OCI-LY1 (cell line): ENCODE data around the gene ATM.

ENCODE experiments used
- H2AFZ ChIP-seq: fragments of 200-600 bp; sonication (generic), shearing (Covaris generic); 2 replicates; pipeline ENCODE4 v1.6.0; 2014; ENCODE audit warnings: antibody characterized with exemption, mild to moderate bottlenecking, low read length
- H3F3A ChIP-seq: fragments of 200-600 bp; sonication (generic), shearing (Covaris generic); 2 replicates; pipeline ENCODE4 v1.6.0; 2014; ENCODE audit warnings: mild to moderate bottlenecking, antibody characterized with exemption, low read length, moderate library complexity; ENCODE audit not compliant: insufficient read depth
- H3K27ac ChIP-seq: fragments of 200-600 bp; sonication (generic); 2 replicates; pipeline ENCODE4 v1.5.1; 2014; ENCODE audit warnings: low read length, mixed run types, mild to moderate bottlenecking, low read depth; ENCODE audit not compliant: poor library complexity, severe bottlenecking
- H3K27me3 ChIP-seq: fragments of 200-600 bp; sonication (generic); 2 replicates; pipeline ENCODE4 v1.6.0; 2014; ENCODE audit warnings: antibody characterized with exemption, mild to moderate bottlenecking, low read length, moderate library complexity; ENCODE audit not compliant: insufficient read depth
- H3K36me3 ChIP-seq: fragments of 200-600 bp; sonication (generic); 2 replicates; pipeline ENCODE4 v1.6.1; 2014; ENCODE audit warnings: mild to moderate bottlenecking, antibody characterized with exemption, low read length, moderate library complexity, mixed read lengths; ENCODE audit not compliant: insufficient read depth
- H3K4me1 ChIP-seq: fragments of 200-600 bp; sonication (generic); 2 replicates; pipeline ENCODE4 v1.5.1; 2014; ENCODE audit warnings: mild to moderate bottlenecking, low read length, moderate library complexity; ENCODE audit not compliant: insufficient read depth, severe bottlenecking
- H3K4me2 ChIP-seq: fragments of 200-600 bp; sonication (generic), shearing (Covaris generic); 2 replicates; pipeline ENCODE4 v1.6.1; 2014; ENCODE audit warnings: low read length
- H3K4me3 ChIP-seq: fragments of 200-600 bp; sonication (generic); 2 replicates; pipeline ENCODE4 v1.5.1; 2014; ENCODE audit warnings: low read length, low read depth, mild to moderate bottlenecking, mixed read lengths; ENCODE audit not compliant: poor library complexity, severe bottlenecking
- H3K79me2 ChIP-seq: fragments of 200-600 bp; shearing (Covaris generic); 2 replicates; pipeline ENCODE4 v1.6.1; 2016; ENCODE audit warnings: mixed run types, low read length, mixed read lengths; ENCODE audit not compliant: insufficient read depth
- H3K9ac ChIP-seq: fragments of 200-600 bp; sonication (generic), shearing (Covaris generic); 2 replicates; pipeline ENCODE4 v1.6.1; 2014; ENCODE audit warnings: mild to moderate bottlenecking, low read length, mixed read lengths
- H3K9me2 ChIP-seq: fragments of 200-600 bp; sonication (generic), shearing (Covaris generic); 2 replicates; pipeline ENCODE4 v1.6.1; 2014; ENCODE audit warnings: low read depth, mild to moderate bottlenecking, low read length, mixed read lengths
- H3K9me3 ChIP-seq: fragments of 200-600 bp; shearing (Covaris generic); 2 replicates; pipeline ENCODE4 v1.6.1; 2014; ENCODE audit warnings: low read length, mixed read lengths
- H4K20me1 ChIP-seq: fragments of 200-600 bp; sonication (generic), shearing (Covaris generic); 2 replicates; pipeline ENCODE4 v1.6.0; 2016; ENCODE audit warnings: mild to moderate bottlenecking, low read length; ENCODE audit not compliant: insufficient read depth
- CTCF ChIP-seq: fragments of 200-600 bp; sonication (generic), shearing (Covaris generic); IDR thresholded peaks from 2 replicates; pipeline ENCODE4 v1.5.1; 2017; ENCODE audit warnings: mild to moderate bottlenecking, antibody characterized with exemption, low read length, moderate library complexity, mixed read lengths
- EZH2 ChIP-seq: fragments of 200-600 bp; sonication (generic), shearing (Covaris generic); IDR thresholded peaks from 2 replicates; pipeline ENCODE4 v1.8.0; 2017; ENCODE audit warnings: borderline replicate concordance, mixed run types, mild to moderate bottlenecking, antibody characterized with exemption, low read length, moderate library complexity, mixed read lengths

ATM gene

GRCh38 chr11:108307751-108308150, 84.9 kb downstream of the ATM start:
- Histone ChIP-seq H3F3A (no peaks in the 10 kb centered on the region), H3K9ac (no peak overlapping the region), H3K4me3 (no peak overlapping the region), H4K20me1 (no peaks in the 10 kb centered on the region), H3K27ac (no peak overlapping the region), H3K36me3 (peaks cover 90% of the 10 kb centered on the region), H3K27me3 (no peaks in the 10 kb centered on the region), H2AFZ (no peak overlapping the region), H3K9me2 (no peaks in the 10 kb centered on the region), H3K4me2 (no peak overlapping the region), H3K4me1 (no peaks in the 10 kb centered on the region), H3K79me2 (no peaks in the 10 kb centered on the region), H3K9me3 (no peaks in the 10 kb centered on the region)
- no peak for TF ChIP-seq EZH2
- TF ChIP-seq CTCF, result no peak

GRCh38 chr11:108313444-108313843, 90.6 kb downstream of the ATM start:
- no peaks in the 10 kb centered on the region for H3K27me3 ChIP-seq
- TF ChIP-seq EZH2 (no peak), CTCF (no peak)
- H2AFZ ChIP-seq, result no peak overlapping the region
- no peaks in the 10 kb centered on the region for H3K4me1 ChIP-seq
- no peaks in the 10 kb centered on the region for H4K20me1 ChIP-seq
- no peak overlapping the region for H3K27ac ChIP-seq
- H3K79me2 ChIP-seq, result no peaks in the 10 kb centered on the region
- no peak overlapping the region for H3K4me3 ChIP-seq
- H3K9me2 ChIP-seq, result no peaks in the 10 kb centered on the region
- no peak overlapping the region for H3K9ac ChIP-seq
- peaks cover 80% of the 10 kb centered on the region for H3K36me3 ChIP-seq
- H3K4me2 ChIP-seq, result no peak overlapping the region
- no peaks in the 10 kb centered on the region for H3F3A ChIP-seq
- H3K9me3 ChIP-seq, result no peaks in the 10 kb centered on the region

GRCh38 chr11:108316061-108316460, 93.2 kb downstream of the ATM start:
- no peak overlapping the region for H3K27ac ChIP-seq
- TF ChIP-seq CTCF, result no peak
- no peak for TF ChIP-seq EZH2
- H3K27me3 ChIP-seq, result no peaks in the 10 kb centered on the region
- no peaks in the 10 kb centered on the region for H3K9me2 ChIP-seq
- H3K79me2 ChIP-seq, result no peaks in the 10 kb centered on the region
- no peak overlapping the region for H2AFZ ChIP-seq
- no peak overlapping the region for H3K9ac ChIP-seq
- H3K4me1 ChIP-seq, result no peaks in the 10 kb centered on the region
- no peak overlapping the region for H3K4me3 ChIP-seq
- H3F3A ChIP-seq, result no peaks in the 10 kb centered on the region
- no peaks in the 10 kb centered on the region for H3K9me3 ChIP-seq
- no peaks in the 10 kb centered on the region for H4K20me1 ChIP-seq
- no peak overlapping the region for H3K4me2 ChIP-seq
- H3K36me3 ChIP-seq, result peaks cover 84% of the 10 kb centered on the region
